Mononuclear cell (primary cell): Measurements from ENCODE around the gene OR52N1. TPM values are rescaled to one million over a fixed set of nuclear protein-coding genes. Genes with fewer than 3 reads are reported as not detected.

Source experiments
- H3K27me3 ChIP-seq: 2 replicates; pipeline ENCODE4 v1.6.0; 2011; ENCODE audit warnings: low read length, control low read depth; ENCODE audit not compliant: insufficient read depth
- H3K4me1 ChIP-seq: 2 replicates; pipeline ENCODE4 v1.5.1; 2011; ENCODE audit warnings: mild to moderate bottlenecking, low read length, control low read depth; ENCODE audit not compliant: insufficient read depth
- H3K4me3 ChIP-seq: 2 replicates; pipeline ENCODE4 v1.5.1; 2011; ENCODE audit warnings: mild to moderate bottlenecking, low read length, moderate library complexity
- H3K9me3 ChIP-seq: 2 replicates; pipeline ENCODE4 v1.5.1; 2011; ENCODE audit warnings: low read depth, mild to moderate bottlenecking, control low read depth, low read length
- total RNA-seq: library from RNA; depleted of rRNA; stranded (reverse); fragments of >200 nt; gene quantifications from one replicate; pipeline ENCODE4 v1.2.3, GENCODE V29; 2012

OR52N1 gene
- total RNA-seq, 1 donor = not detected

- Histone ChIP-seq H3K4me1 (no peaks in the 10 kb centered on the region), H3K9me3 (no peaks in the 10 kb centered on the region), H3K27me3 (no peaks in the 10 kb centered on the region), H3K4me3 (no peak within 1 kb of the TSS)
Observed at GRCh38 chr11:5753943-5754342, 37.1 kb downstream of the OR52N1 start, which contains the start of gene OR52N4. Gene OR52N4, plus strand, starts transcription at chr11:5754243. Its CDS starts 498 bp downstream, at chr11:5754741.

- no peak overlapping the region for H3K4me3 ChIP-seq
Observed at GRCh38 chr11:5749836-5750235, 41.2 kb downstream of the OR52N1 start.

GRCh38 chr11:5746614-5747013 is 44.5 kb downstream of the OR52N1 start:
- Histone ChIP-seq H3K4me1 (no peaks in the 10 kb centered on the region), H3K9me3 (peaks cover 2% of the 10 kb centered on the region), H3K4me3 (no peak overlapping the region), H3K27me3 (no peaks in the 10 kb centered on the region)

More at GRCh38 chr11:5749836-5750235, 41.2 kb downstream of the OR52N1 start:
- H3K27me3 ChIP-seq = no peaks in the 10 kb centered on the region
- H3K4me1 ChIP-seq = no peaks in the 10 kb centered on the region
- no peaks in the 10 kb centered on the region for H3K9me3 ChIP-seq

DNA sequence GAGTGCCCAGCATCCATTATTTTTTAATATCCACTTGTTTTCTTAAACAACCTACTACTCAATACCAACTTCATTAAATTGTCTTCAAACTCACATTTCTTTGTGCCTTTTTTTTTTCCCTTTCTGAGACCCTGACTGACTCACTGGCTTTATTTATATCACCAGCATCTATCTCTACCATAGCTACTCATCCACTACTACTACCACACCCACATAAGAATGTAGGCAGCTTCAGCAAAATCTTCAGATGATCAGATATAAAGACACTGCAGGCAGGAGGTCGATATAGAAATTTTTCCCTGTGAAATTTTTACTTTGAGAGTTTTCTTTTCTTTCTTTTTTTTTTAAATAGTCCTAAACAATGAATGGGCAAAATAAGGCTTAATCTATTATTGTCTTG is 52.6 kb downstream of the OR52N1 start:
- Histone ChIP-seq H3K4me3 (no peak overlapping the region), H3K4me1 (no peaks in the 10 kb centered on the region), H3K27me3 (no peaks in the 10 kb centered on the region), H3K9me3 (peaks cover 7% of the 10 kb centered on the region)

DNA sequence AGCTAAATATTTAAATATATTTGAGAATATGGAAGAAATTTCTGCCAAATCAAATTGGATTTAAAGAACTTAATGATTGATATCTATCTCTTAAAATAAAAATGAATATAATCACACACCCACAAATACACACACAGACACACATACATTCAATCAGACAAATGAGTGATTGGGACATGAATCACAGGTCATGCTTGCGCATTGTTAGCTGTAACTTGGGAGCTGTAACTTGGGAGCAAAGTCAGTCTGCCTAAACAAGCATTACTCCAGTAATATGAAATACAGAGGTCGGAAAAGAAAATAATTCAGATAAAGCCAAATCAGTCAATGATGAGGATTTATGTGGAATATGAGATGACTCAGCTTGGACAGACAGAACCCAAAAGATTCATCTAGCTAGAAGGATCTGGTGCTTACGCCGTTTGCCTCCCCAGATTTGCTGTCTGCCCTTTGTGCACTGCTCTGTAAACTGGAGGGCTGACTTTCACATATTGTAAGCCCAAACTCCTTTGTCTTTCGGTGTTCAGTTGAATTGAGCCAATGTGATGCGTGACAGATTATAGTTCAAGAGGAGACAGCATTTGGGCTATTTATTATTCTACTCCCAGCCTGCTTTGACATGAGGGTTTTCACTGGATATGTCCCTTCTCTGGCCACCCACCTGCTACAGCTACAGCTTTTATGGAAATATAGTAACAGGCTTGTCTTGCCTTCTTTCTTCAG is 53.2 kb downstream of the OR52N1 start:
- H3K9me3 ChIP-seq = peaks cover 7% of the 10 kb centered on the region
- no peak overlapping the region for H3K4me3 ChIP-seq
- H3K4me1 ChIP-seq = no peaks in the 10 kb centered on the region
- H3K27me3 ChIP-seq = no peaks in the 10 kb centered on the region

DNA sequence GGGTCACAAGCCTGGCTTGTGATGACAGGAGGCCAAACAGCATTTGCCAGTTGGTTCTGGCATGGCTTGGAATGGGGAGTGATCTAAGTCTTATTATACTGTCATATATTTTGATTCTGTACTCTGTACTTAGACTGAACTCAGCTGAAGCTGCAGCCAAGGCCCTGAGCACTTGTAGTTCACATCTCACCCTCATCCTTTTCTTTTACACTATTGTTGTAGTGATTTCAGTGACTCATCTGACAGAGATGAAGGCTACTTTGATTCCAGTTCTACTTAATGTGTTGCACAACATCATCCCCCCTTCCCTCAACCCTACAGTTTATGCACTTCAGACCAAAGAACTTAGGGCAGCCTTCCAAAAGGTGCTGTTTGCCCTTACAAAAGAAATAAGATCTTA is 54.0 kb downstream of the OR52N1 start:
- H3K27me3 ChIP-seq = no peaks in the 10 kb centered on the region
- peaks cover 7% of the 10 kb centered on the region for H3K9me3 ChIP-seq
- no peak overlapping the region for H3K4me3 ChIP-seq
- H3K4me1 ChIP-seq = no peaks in the 10 kb centered on the region

Other genes starting within 250 kb of the OR52N1 start
- gene OR52H1, start 242.7 kb downstream of the OR52N1 start, total RNA-seq = 0.63 TPM
- gene OR52B6, start 210.4 kb downstream of the OR52N1 start, total RNA-seq = not detected
- gene TRIM6, start 194.6 kb downstream of the OR52N1 start, total RNA-seq = 0.42 TPM
- gene TRIM34, start 166.3 kb downstream of the OR52N1 start, total RNA-seq = 7.2 TPM
- gene TRIM5, start 106.2 kb downstream of the OR52N1 start, total RNA-seq = 6.5 TPM
- 252 TPM for gene TRIM22, start 101.5 kb downstream of the OR52N1 start, total RNA-seq
- gene OR56B1, start 54.8 kb downstream of the OR52N1 start, total RNA-seq = 0.42 TPM
- gene OR52N4, start 37.0 kb downstream of the OR52N1 start, total RNA-seq = 1.0 TPM
- gene OR52N5, start 7.9 kb downstream of the OR52N1 start, total RNA-seq = not detected
- not detected for gene OR52N2, start 17.7 kb upstream of the OR52N1 start, total RNA-seq
- gene OR52E6, start 50.6 kb upstream of the OR52N1 start, total RNA-seq = not detected
- not detected for gene OR52E8, start 66.4 kb upstream of the OR52N1 start, total RNA-seq
- gene OR52E4, start 89.4 kb upstream of the OR52N1 start, total RNA-seq = not detected
- gene OR52E5, start 101.9 kb upstream of the OR52N1 start, total RNA-seq = not detected
- under 0.01 TPM for gene OR56A3, start 151.0 kb upstream of the OR52N1 start, total RNA-seq
- not detected for gene OR56A5, start 177.2 kb upstream of the OR52N1 start, total RNA-seq
- not detected for gene OR52L1, start 195.7 kb upstream of the OR52N1 start, total RNA-seq
- not detected for gene OR56A4, start 215.7 kb upstream of the OR52N1 start, total RNA-seq
- gene OR56A1, start 239.5 kb upstream of the OR52N1 start, total RNA-seq = under 0.01 TPM